ENCODE measurements around the gene MED13L.

The MED13L gene

DNA sequence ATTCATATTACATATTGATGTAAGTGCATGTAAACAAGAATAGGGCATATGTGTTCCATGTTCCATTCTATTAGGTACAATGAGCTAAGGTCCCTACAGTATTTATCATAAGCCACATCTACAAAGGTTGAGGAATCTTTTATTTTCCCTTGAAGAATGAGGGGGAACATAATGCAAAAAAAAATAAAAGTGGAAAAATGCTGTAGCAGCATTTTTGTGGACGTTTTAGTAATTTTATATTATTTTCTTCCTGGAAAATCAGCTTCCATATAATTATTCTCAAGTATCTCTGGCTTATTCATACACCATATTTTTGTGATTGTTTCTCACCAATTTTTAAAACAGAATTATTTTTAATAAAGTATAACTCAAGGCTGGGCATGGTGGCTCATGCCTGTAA, 148.7 kb downstream of the MED13L start:
- TF ChIP-seq TAF1 (IDR thresholded peaks at IDR 0.05; ENCODE audit: borderline replicate concordance, insufficient read depth, low read length), result no peak
- TF ChIP-seq SIN3A (IDR thresholded peaks at IDR 0.05; ENCODE audit: borderline replicate concordance, insufficient read depth, low read length), result no peak
- TF ChIP-seq, protein P1, sequence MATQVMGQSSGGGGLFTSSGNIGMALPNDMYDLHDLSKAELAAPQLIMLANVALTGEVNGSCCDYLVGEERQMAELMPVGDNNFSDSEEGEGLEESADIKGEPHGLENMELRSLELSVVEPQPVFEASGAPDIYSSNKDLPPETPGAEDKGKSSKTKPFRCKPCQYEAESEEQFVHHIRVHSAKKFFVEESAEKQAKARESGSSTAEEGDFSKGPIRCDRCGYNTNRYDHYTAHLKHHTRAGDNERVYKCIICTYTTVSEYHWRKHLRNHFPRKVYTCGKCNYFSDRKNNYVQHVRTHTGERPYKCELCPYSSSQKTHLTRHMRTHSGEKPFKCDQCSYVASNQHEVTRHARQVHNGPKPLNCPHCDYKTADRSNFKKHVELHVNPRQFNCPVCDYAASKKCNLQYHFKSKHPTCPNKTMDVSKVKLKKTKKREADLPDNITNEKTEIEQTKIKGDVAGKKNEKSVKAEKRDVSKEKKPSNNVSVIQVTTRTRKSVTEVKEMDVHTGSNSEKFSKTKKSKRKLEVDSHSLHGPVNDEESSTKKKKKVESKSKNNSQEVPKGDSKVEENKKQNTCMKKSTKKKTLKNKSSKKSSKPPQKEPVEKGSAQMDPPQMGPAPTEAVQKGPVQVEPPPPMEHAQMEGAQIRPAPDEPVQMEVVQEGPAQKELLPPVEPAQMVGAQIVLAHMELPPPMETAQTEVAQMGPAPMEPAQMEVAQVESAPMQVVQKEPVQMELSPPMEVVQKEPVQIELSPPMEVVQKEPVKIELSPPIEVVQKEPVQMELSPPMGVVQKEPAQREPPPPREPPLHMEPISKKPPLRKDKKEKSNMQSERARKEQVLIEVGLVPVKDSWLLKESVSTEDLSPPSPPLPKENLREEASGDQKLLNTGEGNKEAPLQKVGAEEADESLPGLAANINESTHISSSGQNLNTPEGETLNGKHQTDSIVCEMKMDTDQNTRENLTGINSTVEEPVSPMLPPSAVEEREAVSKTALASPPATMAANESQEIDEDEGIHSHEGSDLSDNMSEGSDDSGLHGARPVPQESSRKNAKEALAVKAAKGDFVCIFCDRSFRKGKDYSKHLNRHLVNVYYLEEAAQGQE (IDR thresholded peaks at IDR 0.05; ENCODE audit: insufficient read depth in 1 of 2, low read depth in 2 of 2, low read length in 2 of 2), result no peak
- no peak for TF ChIP-seq FOXP2 (optimal IDR thresholded peaks at IDR 0.05; ENCODE audit: borderline replicate concordance, extremely low read depth, extremely low read length, insufficient read depth)
- no peak for TF ChIP-seq POLR2AphosphoS5 (IDR thresholded peaks at IDR 0.05; ENCODE audit: low read depth, low read length)

DNA sequence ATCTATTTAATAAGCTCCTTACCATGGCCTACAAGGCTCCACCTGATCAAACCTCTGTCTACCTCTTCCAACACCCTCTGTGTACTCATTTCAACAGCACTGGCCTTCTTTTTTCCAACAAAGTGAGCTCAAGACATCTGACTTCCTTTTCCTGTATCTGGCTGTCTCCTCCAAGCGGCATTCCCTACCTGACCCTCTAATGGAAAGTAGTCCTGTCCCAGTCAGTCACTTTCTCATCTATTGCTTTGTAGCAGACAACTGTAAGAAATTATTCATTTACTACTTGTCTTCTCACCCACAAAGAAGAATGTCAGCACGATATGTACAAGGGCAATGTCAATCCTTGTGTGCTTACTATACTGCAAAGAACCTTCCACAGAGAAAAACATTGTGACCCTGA, 149.6 kb downstream of the MED13L start:
- TF ChIP-seq POLR2AphosphoS5 (IDR thresholded peaks at IDR 0.05; ENCODE audit: low read depth, low read length), result no peak
- no peak for TF ChIP-seq SIN3A (IDR thresholded peaks at IDR 0.05; ENCODE audit: borderline replicate concordance, insufficient read depth, low read length)
- no peak for TF ChIP-seq FOXP2 (optimal IDR thresholded peaks at IDR 0.05; ENCODE audit: borderline replicate concordance, extremely low read depth, extremely low read length, insufficient read depth)
- no peak for TF ChIP-seq TAF1 (IDR thresholded peaks at IDR 0.05; ENCODE audit: borderline replicate concordance, insufficient read depth, low read length)
- TF ChIP-seq, protein P1 (IDR thresholded peaks at IDR 0.05; ENCODE audit: insufficient read depth in 1 of 2, low read depth in 2 of 2, low read length in 2 of 2), result no peak

DNA sequence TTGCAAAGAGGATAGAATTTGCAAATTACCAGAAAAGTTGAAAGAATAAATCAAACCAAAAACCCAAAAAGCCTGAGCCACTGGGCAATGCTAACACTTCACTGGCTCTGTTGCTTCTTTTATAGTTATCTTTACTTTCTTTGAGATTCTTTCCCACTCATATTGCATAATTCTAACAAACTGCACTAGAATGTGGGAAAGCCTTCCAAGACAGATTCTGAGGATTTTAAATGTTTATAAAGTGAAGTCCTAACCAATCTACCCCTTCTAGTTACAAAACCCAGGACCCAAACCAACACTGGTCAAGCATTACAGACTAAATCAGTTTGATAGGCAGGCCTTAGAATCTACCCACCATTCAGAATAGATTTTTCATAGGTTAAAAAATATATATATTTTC, 150.9 kb downstream of the MED13L start:
- TF ChIP-seq FOXP2 (optimal IDR thresholded peaks at IDR 0.05; ENCODE audit: borderline replicate concordance, extremely low read depth, extremely low read length, insufficient read depth) (no peak), TAF1 (IDR thresholded peaks at IDR 0.05; ENCODE audit: borderline replicate concordance, insufficient read depth, low read length) (no peak), POLR2AphosphoS5 (IDR thresholded peaks at IDR 0.05; ENCODE audit: low read depth, low read length) (no peak)
- TF ChIP-seq, protein P1 (IDR thresholded peaks at IDR 0.05; ENCODE audit: insufficient read depth in 1 of 2, low read depth in 2 of 2, low read length in 2 of 2), result no peak

DNA sequence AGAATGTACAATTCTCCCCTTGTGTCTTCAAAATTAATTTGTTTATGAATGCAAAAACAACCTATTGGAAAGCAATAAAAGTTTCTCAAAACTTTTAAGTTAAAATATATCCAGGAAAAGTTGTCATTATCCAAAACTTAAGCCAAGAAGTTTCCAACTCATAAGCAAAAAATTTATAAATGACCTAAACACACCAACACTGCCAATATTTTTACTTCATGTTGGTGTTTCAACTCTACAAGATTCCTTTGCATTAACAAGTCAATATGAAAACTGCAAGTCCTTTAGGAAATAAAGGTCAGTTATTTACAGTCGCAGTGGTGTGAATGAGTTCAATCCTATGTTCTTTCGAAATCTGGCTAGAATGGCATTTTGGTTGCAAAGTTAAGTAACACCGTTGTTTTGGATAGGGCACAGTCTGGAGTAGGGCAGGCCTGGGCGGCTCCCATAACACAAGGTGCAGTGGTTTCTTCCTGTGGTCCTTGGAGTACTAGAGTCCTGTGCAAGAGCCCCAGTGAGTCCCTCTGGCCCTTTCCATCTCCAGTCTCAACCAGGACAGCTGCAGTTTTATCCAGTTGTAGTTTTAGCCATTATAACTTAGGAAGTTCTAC, 151.4 kb downstream of the MED13L start:
- no peak for TF ChIP-seq TAF1 (IDR thresholded peaks at IDR 0.05; ENCODE audit: borderline replicate concordance, insufficient read depth, low read length)
- TF ChIP-seq POLR2AphosphoS5 (IDR thresholded peaks at IDR 0.05; ENCODE audit: low read depth, low read length), result no peak
- no peak for TF ChIP-seq FOXP2 (optimal IDR thresholded peaks at IDR 0.05; ENCODE audit: borderline replicate concordance, extremely low read depth, extremely low read length, insufficient read depth)
- TF ChIP-seq SIN3A (IDR thresholded peaks at IDR 0.05; ENCODE audit: borderline replicate concordance, insufficient read depth, low read length), result no peak
- TF ChIP-seq, protein P1 (IDR thresholded peaks at IDR 0.05; ENCODE audit: insufficient read depth in 1 of 2, low read depth in 2 of 2, low read length in 2 of 2), result no peak

DNA sequence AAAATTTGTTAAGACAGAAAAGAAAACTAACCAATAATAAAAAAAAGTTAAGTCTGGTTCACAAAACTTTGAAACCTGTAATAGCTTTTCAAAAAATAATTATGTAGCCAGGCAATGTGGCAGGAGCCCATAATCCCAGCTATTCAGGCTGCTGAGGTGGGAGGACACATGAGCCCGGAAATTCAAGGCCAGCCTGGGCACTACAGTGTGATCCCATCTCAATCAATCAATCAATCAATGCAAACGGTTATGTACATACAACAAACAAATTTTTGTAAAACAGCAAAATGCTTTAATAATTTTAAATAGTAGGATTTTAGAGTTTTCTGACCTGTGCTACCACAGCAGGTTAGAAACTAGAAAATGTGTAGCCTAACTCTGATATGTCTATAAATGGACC, 152.4 kb downstream of the MED13L start:
- TF ChIP-seq SIN3A (IDR thresholded peaks at IDR 0.05; ENCODE audit: borderline replicate concordance, insufficient read depth, low read length), result no peak
- TF ChIP-seq, protein P1 (IDR thresholded peaks at IDR 0.05; ENCODE audit: insufficient read depth in 1 of 2, low read depth in 2 of 2, low read length in 2 of 2), result no peak
- no peak for TF ChIP-seq POLR2AphosphoS5 (IDR thresholded peaks at IDR 0.05; ENCODE audit: low read depth, low read length)
- no peak for TF ChIP-seq FOXP2 (optimal IDR thresholded peaks at IDR 0.05; ENCODE audit: borderline replicate concordance, extremely low read depth, extremely low read length, insufficient read depth)
- TF ChIP-seq TAF1 (IDR thresholded peaks at IDR 0.05; ENCODE audit: borderline replicate concordance, insufficient read depth, low read length), result no peak

Measured in PFSK-1 (cell line).